HepG2 (cell line): ENCODE results near the gene SMIM44. TPM values are rescaled to one million over a fixed set of nuclear protein-coding genes. Genes with fewer than 3 reads are reported as not detected.

Experiments
- ATAC-seq: fragments of 200-7000 bp; cut with Tn5 transposase; 3 replicates; pipeline ENCODE4 v1.9.1; 2020; ENCODE audit warnings: mild to moderate bottlenecking, moderate library complexity
- BruUV-seq: library from RNA; stranded (reverse); fragments of 400-500 nt; replicated peaks from 2 replicates; lab custom pipeline; 2021; lab: Mats Ljungman, UMichigan
- CTCF ChIA-PET: fragments of 300-600 bp; formaldehyde crosslinking; extraction: SDS; loops from one replicate; lab custom pipeline; 2021; ENCODE audit warnings: low total read pairs, inconsistent platforms, low intra/inter-chr PET ratio; lab: Yijun Ruan, JAX
- POLR2A ChIA-PET: fragments of 350-600 bp; sonication (Branson Sonifier 250); formaldehyde crosslinking; loops from one replicate; lab custom pipeline; 2020; ENCODE audit warnings: antibody characterized with exemption, inconsistent platforms; lab: Yijun Ruan, JAX
- DNase-seq: peaks from one replicate; pipeline ENCODE4 v3.0.0-alpha.2; 2015; ENCODE audit warnings: low spot score
- FAIRE-seq: peaks from 3 replicates; lab custom pipeline; 2011; peaks lifted over from hg19 to GRCh38; lab: Jason Lieb, UNC
- H2AFZ ChIP-seq: one replicate; pipeline ENCODE4 v1.6.1; 2011; ENCODE audit warnings: low read length, inconsistent platforms
- H3K27ac ChIP-seq: fragments of 300-600 bp; 3 replicates; pipeline ENCODE4 v1.8.0; 2011; ENCODE audit warnings: mixed run types, mild to moderate bottlenecking, mixed read lengths, low read length, inconsistent platforms; ENCODE audit not compliant: insufficient read depth; ENCODE audit errors: extremely low read length
- H3K27me3 ChIP-seq, 2 experiments: fragments of 200-600 bp in 1 of 2; 2 replicates in 1 of 2; 3 replicates in 1 of 2; pipeline versions ENCODE4 v1.6.0 to v1.8.0; 2011; ENCODE audit warnings: low read length in 2 of 2, mild to moderate bottlenecking in 2 of 2, moderate library complexity in 2 of 2, inconsistent platforms in 1 of 2; ENCODE audit not compliant: insufficient read depth in 2 of 2, control insufficient read depth in 1 of 2
- H3K36me3 ChIP-seq, 2 experiments: fragments of 200-600 bp in 1 of 2; replicated peaks in 1 of 2; 2 replicates in 1 of 2; 3 replicates in 1 of 2; pipeline versions ENCODE4 v1.5.1 to v1.8.0; 2011; ENCODE audit warnings: low read length in 2 of 2, inconsistent platforms in 1 of 2; ENCODE audit not compliant: insufficient read depth in 2 of 2, control insufficient read depth in 1 of 2
- H3K4me1 ChIP-seq: 2 replicates; pipeline ENCODE4 v1.5.1; 2012; ENCODE audit warnings: low read length, inconsistent platforms; ENCODE audit not compliant: insufficient read depth
- H3K4me2 ChIP-seq: 2 replicates; pipeline ENCODE4 v1.6.0; 2011; ENCODE audit warnings: low read depth, low read length, inconsistent platforms
- H3K4me3 ChIP-seq, 3 experiments: fragments of 200-600 bp in 1 of 3; sonication (generic), shearing (Covaris generic) in 1 of 3; replicated peaks in 1 of 3; 2 replicates each; pipeline ENCODE4 v1.5.1; 2011 to 2016; ENCODE audit warnings: low read length in 3 of 3, inconsistent platforms in 2 of 3, low read depth in 2 of 3, mild to moderate bottlenecking in 2 of 3, control low read depth in 1 of 3, mixed read lengths in 1 of 3; ENCODE audit not compliant: insufficient read depth in 1 of 3
- H3K79me2 ChIP-seq: one replicate; pipeline ENCODE4 v1.6.1; 2011; ENCODE audit warnings: low read length, inconsistent platforms; ENCODE audit not compliant: insufficient read depth
- H3K9ac ChIP-seq: 2 replicates; pipeline ENCODE4 v1.6.0; 2011; ENCODE audit warnings: mild to moderate bottlenecking, low read depth, low read length, inconsistent platforms; ENCODE audit not compliant: insufficient read depth
- H3K9me3 ChIP-seq: 2 replicates; pipeline ENCODE4 v1.5.1; 2012; ENCODE audit warnings: mild to moderate bottlenecking, low read length
- H4K20me1 ChIP-seq: 2 replicates; pipeline ENCODE4 v1.6.0; 2011; ENCODE audit warnings: inconsistent platforms, mild to moderate bottlenecking, low read length, moderate library complexity; ENCODE audit not compliant: insufficient read depth
- GATAD2A ChIP-seq: IDR thresholded peaks from 2 replicates; pipeline ENCODE4 v1.6.1; 2016
- HMG20B ChIP-seq: conservative IDR thresholded peaks from 2 replicates; pipeline ENCODE4 v1.6.1; 2016; ENCODE audit warnings: missing genetic modification reagents, missing compliant biosample characterization
- KAT8 ChIP-seq: IDR thresholded peaks from 2 replicates; pipeline ENCODE4 v1.6.1; 2016; ENCODE audit warnings: missing genetic modification reagents, missing compliant biosample characterization
- MBD4 ChIP-seq: IDR thresholded peaks from 2 replicates; pipeline ENCODE4 v1.6.1; 2012; ENCODE audit warnings: low read length, inconsistent platforms, borderline replicate concordance
- MYNN ChIP-seq: sonication (generic); formaldehyde crosslinking; IDR thresholded peaks from 2 replicates; pipeline ENCODE4 v1.4.0; 2020; ENCODE audit warnings: mild to moderate bottlenecking, low read depth, missing genetic modification reagents
- PCBP1 ChIP-seq: fragments of 200-400 bp; formaldehyde crosslinking; IDR thresholded peaks from 2 replicates; pipeline ENCODE4 v1.6.1; 2017; ENCODE audit warnings: mild to moderate bottlenecking, low read depth, low read length, borderline replicate concordance
- U2AF2 ChIP-seq: fragments of 200-400 bp; formaldehyde crosslinking; IDR thresholded peaks from 2 replicates; pipeline ENCODE4 v1.6.1; 2017; ENCODE audit warnings: low read depth, mild to moderate bottlenecking, low read length
- ZNF121 ChIP-seq: sonication (generic); formaldehyde crosslinking; IDR thresholded peaks from 2 replicates; pipeline ENCODE4 v1.5.0; 2020; ENCODE audit warnings: mild to moderate bottlenecking, missing genetic modification reagents
- WGBS: methylation state at CpG from one replicate; pipeline ENCODE4 v1.1.6; 2017; ENCODE audit warnings: low lambda C conversion rate; 5-methylcytosine and 5-hydroxymethylcytosine counted together
- in situ Hi-C: cut with HindIII; loops from 2 replicates; pipeline ENCODE4 v1.10.0; 2017; ENCODE audit warnings: low pct_unique_long_range_greater_than_20kb; ENCODE audit not compliant: extremely low pct_ligation_motif_present
- intact Hi-C: fragments of 100-400 bp; cut with micrococcal nuclease; formaldehyde crosslinking; loops from one replicate; pipeline ENCODE4 v1.10.0; 2022; ENCODE audit not compliant: unreplicated experiment
- polyA plus RNA-seq, 8 experiments: library from polyadenylated mRNA; depleted of rRNA in 3 of 8; stranded (reverse) in 7 of 8; unstranded in 1 of 8; fragments of >200 nt; fragmentation: Illumina TruSeq in 4 of 8; extraction: Trizol in 4 of 8; gene quantifications; 2 replicates each; pipeline versions ENCODE4 v1.2.1 to v1.2.3, GENCODE V29; 2011 to 2016; ENCODE audit warnings: low read depth in 4 of 8, missing spikeins in 1 of 8, mixed read lengths in 1 of 8; ENCODE audit not compliant: insufficient read depth in 1 of 8
- total RNA-seq, 5 experiments: library from RNA; depleted of rRNA; stranded (reverse); fragments of >200 nt; fragmentation: Illumina TruSeq; extraction: Trizol; gene quantifications; 2 replicates each; pipeline ENCODE4 v1.2.3, GENCODE V29; 2016; ENCODE audit warnings: low read depth in 1 of 5
- TF ChIP-seq, protein P1 (sequence below): sonication (generic); formaldehyde crosslinking; IDR thresholded peaks from 2 replicates; pipeline ENCODE4 v1.4.0; 2020; ENCODE audit warnings: missing genetic modification reagents
- TF ChIP-seq, protein P2 (sequence below): sonication (generic); formaldehyde crosslinking; IDR thresholded peaks from 2 replicates; pipeline ENCODE4 v1.4.0; 2020; ENCODE audit warnings: missing genetic modification reagents

SMIM44 gene
- total and polyA plus RNA-seq, 2 of the 13 experiments (the other 11 are each of a cell fraction or from before 2014, with no cell fraction given) = not detected

DNA sequence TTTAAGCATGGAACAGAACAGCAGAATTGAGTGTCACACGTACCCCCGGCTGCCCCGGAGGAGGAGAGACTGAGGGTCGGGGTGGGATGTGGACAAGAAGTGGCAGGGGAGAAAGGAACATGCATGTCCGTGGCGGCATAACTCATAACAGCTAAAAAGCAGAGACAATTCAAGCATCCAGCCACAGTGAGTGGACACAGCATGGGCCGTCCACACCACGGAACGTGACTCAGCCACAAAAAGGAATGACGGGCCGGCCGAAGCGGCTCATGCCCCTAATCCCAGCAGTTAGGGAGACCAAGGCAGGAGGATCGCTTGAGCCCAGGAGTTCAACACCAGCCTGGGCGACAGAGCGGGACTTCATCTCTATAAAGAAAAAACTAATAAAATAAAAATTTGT, 9.7 kb upstream of the SMIM44 start:
- ATAC-seq (no peak), DNase-seq (no peak), FAIRE-seq (no peak)
- WGBS = 96% methylated on average over 16 of the region's 16 CpGs
- H3K27ac ChIP-seq = no peak overlapping the region
- H3K4me2 ChIP-seq = no peak overlapping the region
- BruUV-seq = no TSS peak
- in situ Hi-C loops (no loop called here), intact Hi-C loops (no loop called here)
- peaks cover 7% of the 10 kb centered on the region for H3K79me2 ChIP-seq
- peaks cover 4% of the 10 kb centered on the region for H3K4me1 ChIP-seq
- no peak for TF ChIP-seq HMG20B (CRISPR knock-in tag)
- TF ChIP-seq, protein P1, sequence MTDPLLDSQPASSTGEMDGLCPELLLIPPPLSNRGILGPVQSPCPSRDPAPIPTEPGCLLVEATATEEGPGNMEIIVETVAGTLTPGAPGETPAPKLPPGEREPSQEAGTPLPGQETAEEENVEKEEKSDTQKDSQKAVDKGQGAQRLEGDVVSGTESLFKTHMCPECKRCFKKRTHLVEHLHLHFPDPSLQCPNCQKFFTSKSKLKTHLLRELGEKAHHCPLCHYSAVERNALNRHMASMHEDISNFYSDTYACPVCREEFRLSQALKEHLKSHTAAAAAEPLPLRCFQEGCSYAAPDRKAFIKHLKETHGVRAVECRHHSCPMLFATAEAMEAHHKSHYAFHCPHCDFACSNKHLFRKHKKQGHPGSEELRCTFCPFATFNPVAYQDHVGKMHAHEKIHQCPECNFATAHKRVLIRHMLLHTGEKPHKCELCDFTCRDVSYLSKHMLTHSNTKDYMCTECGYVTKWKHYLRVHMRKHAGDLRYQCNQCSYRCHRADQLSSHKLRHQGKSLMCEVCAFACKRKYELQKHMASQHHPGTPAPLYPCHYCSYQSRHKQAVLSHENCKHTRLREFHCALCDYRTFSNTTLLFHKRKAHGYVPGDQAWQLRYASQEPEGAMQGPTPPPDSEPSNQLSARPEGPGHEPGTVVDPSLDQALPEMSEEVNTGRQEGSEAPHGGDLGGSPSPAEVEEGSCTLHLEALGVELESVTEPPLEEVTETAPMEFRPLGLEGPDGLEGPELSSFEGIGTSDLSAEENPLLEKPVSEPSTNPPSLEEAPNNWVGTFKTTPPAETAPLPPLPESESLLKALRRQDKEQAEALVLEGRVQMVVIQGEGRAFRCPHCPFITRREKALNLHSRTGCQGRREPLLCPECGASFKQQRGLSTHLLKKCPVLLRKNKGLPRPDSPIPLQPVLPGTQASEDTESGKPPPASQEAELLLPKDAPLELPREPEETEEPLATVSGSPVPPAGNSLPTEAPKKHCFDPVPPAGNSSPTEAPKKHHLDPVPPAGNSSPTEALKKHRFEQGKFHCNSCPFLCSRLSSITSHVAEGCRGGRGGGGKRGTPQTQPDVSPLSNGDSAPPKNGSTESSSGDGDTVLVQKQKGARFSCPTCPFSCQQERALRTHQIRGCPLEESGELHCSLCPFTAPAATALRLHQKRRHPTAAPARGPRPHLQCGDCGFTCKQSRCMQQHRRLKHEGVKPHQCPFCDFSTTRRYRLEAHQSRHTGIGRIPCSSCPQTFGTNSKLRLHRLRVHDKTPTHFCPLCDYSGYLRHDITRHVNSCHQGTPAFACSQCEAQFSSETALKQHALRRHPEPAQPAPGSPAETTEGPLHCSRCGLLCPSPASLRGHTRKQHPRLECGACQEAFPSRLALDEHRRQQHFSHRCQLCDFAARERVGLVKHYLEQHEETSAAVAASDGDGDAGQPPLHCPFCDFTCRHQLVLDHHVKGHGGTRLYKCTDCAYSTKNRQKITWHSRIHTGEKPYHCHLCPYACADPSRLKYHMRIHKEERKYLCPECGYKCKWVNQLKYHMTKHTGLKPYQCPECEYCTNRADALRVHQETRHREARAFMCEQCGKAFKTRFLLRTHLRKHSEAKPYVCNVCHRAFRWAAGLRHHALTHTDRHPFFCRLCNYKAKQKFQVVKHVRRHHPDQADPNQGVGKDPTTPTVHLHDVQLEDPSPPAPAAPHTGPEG = no peak
- TF ChIP-seq ZNF121 = no peak
- TF ChIP-seq MBD4 = no peak
- TF ChIP-seq U2AF2 = no peak
- no peak for TF ChIP-seq PCBP1
- no peak for TF ChIP-seq KAT8 (CRISPR knock-in tag)
- TF ChIP-seq, protein P2, sequence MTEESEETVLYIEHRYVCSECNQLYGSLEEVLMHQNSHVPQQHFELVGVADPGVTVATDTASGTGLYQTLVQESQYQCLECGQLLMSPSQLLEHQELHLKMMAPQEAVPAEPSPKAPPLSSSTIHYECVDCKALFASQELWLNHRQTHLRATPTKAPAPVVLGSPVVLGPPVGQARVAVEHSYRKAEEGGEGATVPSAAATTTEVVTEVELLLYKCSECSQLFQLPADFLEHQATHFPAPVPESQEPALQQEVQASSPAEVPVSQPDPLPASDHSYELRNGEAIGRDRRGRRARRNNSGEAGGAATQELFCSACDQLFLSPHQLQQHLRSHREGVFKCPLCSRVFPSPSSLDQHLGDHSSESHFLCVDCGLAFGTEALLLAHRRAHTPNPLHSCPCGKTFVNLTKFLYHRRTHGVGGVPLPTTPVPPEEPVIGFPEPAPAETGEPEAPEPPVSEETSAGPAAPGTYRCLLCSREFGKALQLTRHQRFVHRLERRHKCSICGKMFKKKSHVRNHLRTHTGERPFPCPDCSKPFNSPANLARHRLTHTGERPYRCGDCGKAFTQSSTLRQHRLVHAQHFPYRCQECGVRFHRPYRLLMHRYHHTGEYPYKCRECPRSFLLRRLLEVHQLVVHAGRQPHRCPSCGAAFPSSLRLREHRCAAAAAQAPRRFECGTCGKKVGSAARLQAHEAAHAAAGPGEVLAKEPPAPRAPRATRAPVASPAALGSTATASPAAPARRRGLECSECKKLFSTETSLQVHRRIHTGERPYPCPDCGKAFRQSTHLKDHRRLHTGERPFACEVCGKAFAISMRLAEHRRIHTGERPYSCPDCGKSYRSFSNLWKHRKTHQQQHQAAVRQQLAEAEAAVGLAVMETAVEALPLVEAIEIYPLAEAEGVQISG (CRISPR knock-in tag) = no peak
- TF ChIP-seq GATAD2A (CRISPR knock-in tag) = no peak
- no peak for TF ChIP-seq MYNN (CRISPR knock-in tag)
- H3K27me3 ChIP-seq = no peaks in the 10 kb centered on the region; a peak in 1 of 5 replicates
- ChIA-PET CTCF (no interaction called here), POLR2A (no interaction called here)
- peaks cover 11 to 50% of the 10 kb centered on the region in 2 experiments; a peak in 4 of 5 replicates for H3K36me3 ChIP-seq
- H3K4me3 ChIP-seq = no peak overlapping the region
- H2AFZ ChIP-seq = no peak overlapping the region
- no peaks in the 10 kb centered on the region for H4K20me1 ChIP-seq
- H3K9me3 ChIP-seq = no peaks in the 10 kb centered on the region
- H3K9ac ChIP-seq = no peak overlapping the region
